HepG2 (cell line): ENCODE results near the gene ZNHIT1. TPM values are rescaled to one million over a fixed set of nuclear protein-coding genes. Genes with fewer than 3 reads are reported as not detected.

Experiments used
- ATF2 ChIP-seq: sonication (generic); formaldehyde crosslinking; IDR thresholded peaks from 2 replicates; pipeline ENCODE4 v1.4.0; 2020; ENCODE audit warnings: missing genetic modification reagents
- KDM5A ChIP-seq: fragments of 200-600 bp; sonication (generic); IDR thresholded peaks from 2 replicates; pipeline ENCODE4 v1.7.0; 2018; ENCODE audit warnings: antibody characterized with exemption, mild to moderate bottlenecking, low read length, borderline replicate concordance
- KMT2B ChIP-seq: IDR thresholded peaks from 2 replicates; pipeline ENCODE4 v1.6.1; 2016; ENCODE audit warnings: missing genetic modification reagents, missing compliant biosample characterization
- NONO ChIP-seq, 2 experiments: fragments of 450-650 bp in 1 of 2; sonication (generic) in 1 of 2; formaldehyde crosslinking in 1 of 2; IDR thresholded peaks in 1 of 2; conservative IDR thresholded peaks in 1 of 2; 2 replicates each; pipeline versions ENCODE4 v1.6.1 to v1.8.0; 2017 to 2022; ENCODE audit warnings: mild to moderate bottlenecking in 1 of 2, missing genetic modification reagents in 1 of 2, moderate library complexity in 1 of 2
- RAD51 ChIP-seq: fragments of 450-650 bp; IDR thresholded peaks from 2 replicates; pipeline ENCODE4 v1.6.1; 2016; ENCODE audit warnings: borderline replicate concordance
- SMAD1 ChIP-seq: sonication (generic); formaldehyde crosslinking; IDR thresholded peaks from 2 replicates; pipeline ENCODE4 v1.4.0; 2020; ENCODE audit warnings: missing genetic modification reagents, low read depth, mild to moderate bottlenecking, borderline replicate concordance
- THAP7 ChIP-seq: sonication (generic); formaldehyde crosslinking; IDR thresholded peaks from 2 replicates; pipeline ENCODE4 v1.8.1; 2023; ENCODE audit warnings: mild to moderate bottlenecking, missing genetic modification reagents
- XBP1 ChIP-seq: sonication (generic); formaldehyde crosslinking; IDR thresholded peaks from 2 replicates; pipeline ENCODE4 v1.5.0; 2020; ENCODE audit warnings: missing genetic modification reagents
- ZBTB21 ChIP-seq: sonication (generic); formaldehyde crosslinking; IDR thresholded peaks from 2 replicates; pipeline ENCODE4 v1.4.0; 2020; ENCODE audit warnings: missing genetic modification reagents
- ZBTB25 ChIP-seq: IDR thresholded peaks from 2 replicates; pipeline ENCODE4 v1.6.1; 2018; ENCODE audit warnings: missing genetic modification reagents
- ZFP36L1 ChIP-seq: sonication (generic); formaldehyde crosslinking; IDR thresholded peaks from 2 replicates; pipeline ENCODE4 v1.8.0; 2022; ENCODE audit warnings: mild to moderate bottlenecking, missing genetic modification reagents, moderate library complexity
- ZNF138 ChIP-seq: sonication (generic); formaldehyde crosslinking; IDR thresholded peaks from 2 replicates; pipeline ENCODE4 v1.5.0; 2020; ENCODE audit warnings: mild to moderate bottlenecking, low read depth, missing genetic modification reagents
- ZNF713 ChIP-seq: sonication (generic); formaldehyde crosslinking; IDR thresholded peaks from 2 replicates; pipeline ENCODE4 v1.4.0; 2020; ENCODE audit warnings: mild to moderate bottlenecking, missing genetic modification reagents
- ZNF773 ChIP-seq: sonication (generic); formaldehyde crosslinking; IDR thresholded peaks from 2 replicates; pipeline ENCODE4 v1.4.0; 2020; ENCODE audit warnings: missing genetic modification reagents, borderline replicate concordance
- ZNF781 ChIP-seq: sonication (generic); formaldehyde crosslinking; IDR thresholded peaks from 2 replicates; pipeline ENCODE4 v1.5.1; 2020; ENCODE audit warnings: borderline replicate concordance, mild to moderate bottlenecking, missing genetic modification reagents; ENCODE audit errors: not compliant biosample characterization
- polyA plus RNA-seq, 8 experiments: library from polyadenylated mRNA; depleted of rRNA in 3 of 8; stranded (reverse) in 7 of 8; unstranded in 1 of 8; fragments of >200 nt; fragmentation: Illumina TruSeq in 4 of 8; extraction: Trizol in 4 of 8; gene quantifications; 2 replicates each; pipeline versions ENCODE4 v1.2.1 to v1.2.3, GENCODE V29; 2011 to 2016; ENCODE audit warnings: low read depth in 4 of 8, missing spikeins in 1 of 8, mixed read lengths in 1 of 8; ENCODE audit not compliant: insufficient read depth in 1 of 8
- total RNA-seq, 5 experiments: library from RNA; depleted of rRNA; stranded (reverse); fragments of >200 nt; fragmentation: Illumina TruSeq; extraction: Trizol; gene quantifications; 2 replicates each; pipeline ENCODE4 v1.2.3, GENCODE V29; 2016; ENCODE audit warnings: low read depth in 1 of 5
- TF ChIP-seq, protein P1 (sequence below): sonication (generic); formaldehyde crosslinking; IDR thresholded peaks from 2 replicates; pipeline ENCODE4 v1.5.1; 2020; ENCODE audit warnings: mild to moderate bottlenecking, missing genetic modification reagents, moderate library complexity
- TF ChIP-seq, protein P2 (sequence below): sonication (generic); formaldehyde crosslinking; IDR thresholded peaks from 2 replicates; pipeline ENCODE4; 2020; ENCODE audit warnings: missing genetic modification reagents, mild to moderate bottlenecking, borderline replicate concordance
- TF ChIP-seq, protein P3 (sequence below): sonication (generic); formaldehyde crosslinking; IDR thresholded peaks from 2 replicates; pipeline ENCODE4 v1.4.0; 2020; ENCODE audit warnings: mild to moderate bottlenecking, missing genetic modification reagents, borderline replicate concordance

ZNHIT1 gene
- total and polyA plus RNA-seq, 2 of the 13 experiments (the other 11 are each of a cell fraction or from before 2014, with no cell fraction given): 32.5 to 64.5 TPM

GRCh38 chr7:101251871-101252659 lies 34.1 kb downstream of the ZNHIT1 start (continued):
- no peak; the same call in 1 of the 2 replicates for TF ChIP-seq ATF2 (CRISPR knock-in tag)
- TF ChIP-seq SMAD1 (CRISPR knock-in tag): no peak
- TF ChIP-seq, protein P1, sequence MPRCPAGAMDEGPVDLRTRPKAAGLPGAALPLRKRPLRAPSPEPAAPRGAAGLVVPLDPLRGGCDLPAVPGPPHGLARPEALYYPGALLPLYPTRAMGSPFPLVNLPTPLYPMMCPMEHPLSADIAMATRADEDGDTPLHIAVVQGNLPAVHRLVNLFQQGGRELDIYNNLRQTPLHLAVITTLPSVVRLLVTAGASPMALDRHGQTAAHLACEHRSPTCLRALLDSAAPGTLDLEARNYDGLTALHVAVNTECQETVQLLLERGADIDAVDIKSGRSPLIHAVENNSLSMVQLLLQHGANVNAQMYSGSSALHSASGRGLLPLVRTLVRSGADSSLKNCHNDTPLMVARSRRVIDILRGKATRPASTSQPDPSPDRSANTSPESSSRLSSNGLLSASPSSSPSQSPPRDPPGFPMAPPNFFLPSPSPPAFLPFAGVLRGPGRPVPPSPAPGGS (CRISPR knock-in tag): no peak; the same call in 1 of the 2 replicates
- TF ChIP-seq, protein P2, sequence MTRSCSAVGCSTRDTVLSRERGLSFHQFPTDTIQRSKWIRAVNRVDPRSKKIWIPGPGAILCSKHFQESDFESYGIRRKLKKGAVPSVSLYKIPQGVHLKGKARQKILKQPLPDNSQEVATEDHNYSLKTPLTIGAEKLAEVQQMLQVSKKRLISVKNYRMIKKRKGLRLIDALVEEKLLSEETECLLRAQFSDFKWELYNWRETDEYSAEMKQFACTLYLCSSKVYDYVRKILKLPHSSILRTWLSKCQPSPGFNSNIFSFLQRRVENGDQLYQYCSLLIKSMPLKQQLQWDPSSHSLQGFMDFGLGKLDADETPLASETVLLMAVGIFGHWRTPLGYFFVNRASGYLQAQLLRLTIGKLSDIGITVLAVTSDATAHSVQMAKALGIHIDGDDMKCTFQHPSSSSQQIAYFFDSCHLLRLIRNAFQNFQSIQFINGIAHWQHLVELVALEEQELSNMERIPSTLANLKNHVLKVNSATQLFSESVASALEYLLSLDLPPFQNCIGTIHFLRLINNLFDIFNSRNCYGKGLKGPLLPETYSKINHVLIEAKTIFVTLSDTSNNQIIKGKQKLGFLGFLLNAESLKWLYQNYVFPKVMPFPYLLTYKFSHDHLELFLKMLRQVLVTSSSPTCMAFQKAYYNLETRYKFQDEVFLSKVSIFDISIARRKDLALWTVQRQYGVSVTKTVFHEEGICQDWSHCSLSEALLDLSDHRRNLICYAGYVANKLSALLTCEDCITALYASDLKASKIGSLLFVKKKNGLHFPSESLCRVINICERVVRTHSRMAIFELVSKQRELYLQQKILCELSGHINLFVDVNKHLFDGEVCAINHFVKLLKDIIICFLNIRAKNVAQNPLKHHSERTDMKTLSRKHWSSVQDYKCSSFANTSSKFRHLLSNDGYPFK: peak; percentile 65; the same call in 1 of the 2 replicates
- no peak for TF ChIP-seq ZBTB21 (CRISPR knock-in tag)
- no peak; the same call in 1 of the 2 replicates for TF ChIP-seq ZNF773 (CRISPR knock-in tag)
- TF ChIP-seq ZBTB25 (CRISPR knock-in tag): no peak
- no peak for TF ChIP-seq ZNF713
- TF ChIP-seq ZNF138: no peak
- TF ChIP-seq RAD51: peak; percentile 68
- peak; percentile 83; the same call in 1 of the 2 replicates for TF ChIP-seq KMT2B (CRISPR knock-in tag)
- peak; percentile 98 for TF ChIP-seq KDM5A
- TF ChIP-seq, protein P3, sequence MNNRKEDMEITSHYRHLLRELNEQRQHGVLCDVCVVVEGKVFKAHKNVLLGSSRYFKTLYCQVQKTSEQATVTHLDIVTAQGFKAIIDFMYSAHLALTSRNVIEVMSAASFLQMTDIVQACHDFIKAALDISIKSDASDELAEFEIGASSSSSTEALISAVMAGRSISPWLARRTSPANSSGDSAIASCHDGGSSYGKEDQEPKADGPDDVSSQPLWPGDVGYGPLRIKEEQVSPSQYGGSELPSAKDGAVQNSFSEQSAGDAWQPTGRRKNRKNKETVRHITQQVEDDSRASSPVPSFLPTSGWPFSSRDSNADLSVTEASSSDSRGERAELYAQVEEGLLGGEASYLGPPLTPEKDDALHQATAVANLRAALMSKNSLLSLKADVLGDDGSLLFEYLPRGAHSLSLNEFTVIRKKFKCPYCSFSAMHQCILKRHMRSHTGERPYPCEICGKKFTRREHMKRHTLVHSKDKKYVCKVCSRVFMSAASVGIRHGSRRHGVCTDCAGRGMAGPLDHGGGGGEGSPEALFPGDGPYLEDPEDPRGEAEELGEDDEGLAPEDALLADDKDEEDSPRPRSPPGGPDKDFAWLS: no peak
- TF ChIP-seq ZFP36L1 (CRISPR knock-in tag): no peak
- TF ChIP-seq NONO (IDR thresholded peaks at IDR 0.05): no peak
- peak; percentile 73; the same call in 1 of the 2 replicates for TF ChIP-seq NONO (CRISPR knock-in tag; conservative IDR thresholded peaks at IDR 0.05)
- TF ChIP-seq ZNF781: peak; percentile 45
- TF ChIP-seq XBP1: no peak
- no peak for TF ChIP-seq THAP7 (CRISPR knock-in tag)
